Measurements from ENCODE around the gene DCXR.

DNA sequence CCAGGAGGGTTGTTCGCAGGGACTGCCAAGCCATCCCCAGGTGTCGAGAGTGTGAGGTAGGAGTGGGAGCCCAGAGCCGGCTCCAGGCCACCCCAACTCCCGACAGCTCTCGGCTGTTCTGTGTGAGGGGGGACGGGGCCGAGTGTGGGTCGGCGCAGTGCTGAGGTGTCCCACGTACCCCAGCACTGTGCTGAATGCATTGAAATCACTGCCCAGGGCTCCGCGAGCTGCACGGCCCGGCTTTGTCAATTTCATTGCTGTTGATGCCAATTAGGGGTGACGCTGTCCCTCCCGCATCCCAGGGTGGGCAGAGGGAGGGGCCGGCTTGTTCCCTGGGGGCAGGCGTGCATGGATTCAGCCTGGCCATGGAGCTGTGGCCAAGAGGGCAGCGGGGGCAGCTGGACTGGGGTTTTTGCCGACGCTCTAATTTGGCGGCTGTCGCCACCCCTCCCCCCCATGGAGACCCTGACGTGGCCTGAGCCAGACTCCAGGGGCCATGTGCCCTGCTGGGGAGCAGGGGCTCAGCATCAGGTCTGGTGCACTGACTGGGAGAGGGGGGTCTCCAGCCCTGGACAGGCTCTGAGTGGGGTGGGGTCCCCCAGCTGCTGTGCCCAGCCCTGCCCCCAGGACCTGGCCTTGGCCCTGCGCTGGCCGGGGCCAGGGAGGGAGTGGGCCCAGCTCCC, 29.1 kb downstream of the DCXR start:
- TF ChIP-seq, protein P1, sequence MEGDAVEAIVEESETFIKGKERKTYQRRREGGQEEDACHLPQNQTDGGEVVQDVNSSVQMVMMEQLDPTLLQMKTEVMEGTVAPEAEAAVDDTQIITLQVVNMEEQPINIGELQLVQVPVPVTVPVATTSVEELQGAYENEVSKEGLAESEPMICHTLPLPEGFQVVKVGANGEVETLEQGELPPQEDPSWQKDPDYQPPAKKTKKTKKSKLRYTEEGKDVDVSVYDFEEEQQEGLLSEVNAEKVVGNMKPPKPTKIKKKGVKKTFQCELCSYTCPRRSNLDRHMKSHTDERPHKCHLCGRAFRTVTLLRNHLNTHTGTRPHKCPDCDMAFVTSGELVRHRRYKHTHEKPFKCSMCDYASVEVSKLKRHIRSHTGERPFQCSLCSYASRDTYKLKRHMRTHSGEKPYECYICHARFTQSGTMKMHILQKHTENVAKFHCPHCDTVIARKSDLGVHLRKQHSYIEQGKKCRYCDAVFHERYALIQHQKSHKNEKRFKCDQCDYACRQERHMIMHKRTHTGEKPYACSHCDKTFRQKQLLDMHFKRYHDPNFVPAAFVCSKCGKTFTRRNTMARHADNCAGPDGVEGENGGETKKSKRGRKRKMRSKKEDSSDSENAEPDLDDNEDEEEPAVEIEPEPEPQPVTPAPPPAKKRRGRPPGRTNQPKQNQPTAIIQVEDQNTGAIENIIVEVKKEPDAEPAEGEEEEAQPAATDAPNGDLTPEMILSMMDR (IDR thresholded peaks at IDR 0.05), result no peak
- TF ChIP-seq POLR2AphosphoS5 (IDR thresholded peaks at IDR 0.05) (no peak), POLR2A (IDR thresholded peaks at IDR 0.05) (no peak), EP300 (IDR thresholded peaks at IDR 0.05) (no peak)

Data from sigmoid colon (tissue), 4 donors.